HG02571 (cell line): ENCODE data around the gene APOL4.
"Not testable (repeated sequence)": the region's sequence is repeated elsewhere in the genome, so short reads cannot be mapped to it uniquely, and the experiment has no call there.

ENCODE experiments used
- ATAC-seq: cut with Tn5 transposase; IDR thresholded peaks from one replicate; pipeline ENCODE4 v1.9.1; 2021; ENCODE audit warnings: mild to moderate bottlenecking, moderate library complexity; ENCODE audit not compliant: unreplicated experiment

The APOL4 gene

GRCh38 chr22:36232715-36233401 lies 31.2 kb upstream of the APOL4 start:
- no peak for ATAC-seq

DNA sequence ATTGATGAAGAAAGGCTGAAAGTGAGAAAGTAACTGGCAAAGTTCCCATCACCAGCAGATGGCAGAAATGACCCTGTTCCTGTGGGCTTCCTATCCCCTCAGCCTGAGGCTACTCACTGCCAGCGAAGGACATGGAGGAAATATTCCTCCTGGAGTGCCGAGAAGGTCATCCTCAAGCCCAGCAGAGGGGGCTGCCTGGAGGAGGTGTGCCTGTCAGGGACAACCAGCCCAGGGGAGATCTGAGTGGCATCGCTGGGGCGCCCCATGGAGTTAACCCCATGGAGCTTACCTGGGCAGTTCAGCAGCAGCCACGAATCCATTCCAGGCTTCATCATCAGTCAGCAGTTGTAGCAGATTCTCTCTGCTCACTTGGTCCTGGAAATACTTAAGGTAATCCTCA lies 29.4 kb upstream of the APOL4 start:
- not testable (repeated sequence) for ATAC-seq

DNA sequence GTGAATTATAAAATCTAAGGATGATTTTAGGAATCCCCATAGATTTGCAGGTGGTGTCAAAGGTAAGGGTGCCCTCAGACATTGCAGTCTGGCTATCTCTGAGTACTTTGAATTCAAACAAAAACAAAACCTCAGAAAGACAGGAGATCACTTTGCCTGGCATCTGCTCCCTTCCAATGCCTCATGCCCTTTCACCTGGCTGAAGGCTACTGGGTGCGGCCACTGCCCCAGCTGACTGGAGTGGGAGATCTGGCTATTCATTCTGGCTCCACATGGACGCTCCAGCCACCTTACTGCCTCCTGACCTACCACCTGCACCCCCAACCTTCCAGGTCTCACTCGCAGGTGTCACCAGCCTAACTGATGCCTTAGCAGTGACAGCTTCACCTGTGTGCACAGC lies 28.0 kb upstream of the APOL4 start:
- not testable (repeated sequence) for ATAC-seq

GRCh38 chr22:36228944-36229343 lies 27.3 kb upstream of the APOL4 start:
- ATAC-seq, result no peak

GRCh38 chr22:36228369-36228768 lies 26.8 kb upstream of the APOL4 start:
- not testable (repeated sequence) for ATAC-seq

- ATAC-seq, result no peak
Observed at GRCh38 chr22:36227806-36228205, 26.2 kb upstream of the APOL4 start.

- ATAC-seq, result no peak
Observed at GRCh38 chr22:36227396-36227795, 25.8 kb upstream of the APOL4 start.

GRCh38 chr22:36226189-36226588 lies 24.6 kb upstream of the APOL4 start:
- no peak for ATAC-seq

GRCh38 chr22:36225333-36225922 lies 23.8 kb upstream of the APOL4 start:
- no peak for ATAC-seq

GRCh38 chr22:36224245-36224644 lies 22.6 kb upstream of the APOL4 start:
- ATAC-seq, result no peak

DNA sequence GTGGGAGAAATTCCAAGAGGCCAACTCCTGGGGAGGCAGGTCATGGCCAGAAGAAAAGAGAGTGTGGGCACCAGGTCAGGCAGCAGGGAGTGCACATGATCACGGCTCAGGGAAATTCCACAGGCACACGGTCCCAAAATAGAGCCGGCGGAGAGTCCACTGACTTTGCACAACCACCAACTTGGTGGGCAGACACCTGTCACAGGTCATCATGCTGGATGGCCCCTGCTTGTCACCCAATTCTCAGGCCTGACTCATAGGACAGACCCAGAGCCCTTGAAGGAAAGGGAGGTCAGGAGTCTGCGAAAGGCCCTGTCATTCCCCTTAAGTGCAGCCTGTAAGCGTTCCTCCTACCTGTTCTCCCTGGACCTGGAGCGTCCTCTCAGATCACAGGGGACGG lies 21.9 kb upstream of the APOL4 start:
- ATAC-seq, result no peak

DNA sequence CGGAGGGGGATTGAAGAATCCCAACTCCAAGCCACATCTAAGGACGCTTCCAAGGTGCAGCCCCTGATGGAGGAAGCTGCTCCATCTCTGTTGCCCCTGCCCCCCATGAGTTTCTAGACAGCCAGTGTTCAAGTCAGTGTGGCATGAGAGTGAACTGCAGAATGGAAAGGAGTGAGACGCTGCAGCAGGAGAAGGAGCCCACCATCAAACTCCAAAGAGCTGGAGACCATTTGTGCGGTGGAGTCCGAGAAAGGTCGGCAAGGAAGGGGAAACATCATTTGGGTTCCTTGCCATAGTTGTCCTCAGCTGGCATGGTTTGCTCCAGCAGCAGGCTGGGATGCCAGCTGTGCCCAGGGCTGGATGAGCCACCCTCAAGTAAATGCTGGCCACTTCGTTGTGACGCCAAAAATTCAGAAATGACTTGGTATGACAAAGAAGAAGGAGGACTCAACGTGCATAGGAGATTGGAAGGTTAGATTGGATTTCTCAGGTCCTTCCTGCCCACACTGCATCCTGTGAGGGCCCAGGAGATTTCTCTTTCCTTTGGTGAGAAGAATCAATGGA lies 21.4 kb upstream of the APOL4 start:
- no peak for ATAC-seq

- no peak for ATAC-seq
Observed at GRCh38 chr22:36221799-36222751, 20.5 kb upstream of the APOL4 start.

DNA sequence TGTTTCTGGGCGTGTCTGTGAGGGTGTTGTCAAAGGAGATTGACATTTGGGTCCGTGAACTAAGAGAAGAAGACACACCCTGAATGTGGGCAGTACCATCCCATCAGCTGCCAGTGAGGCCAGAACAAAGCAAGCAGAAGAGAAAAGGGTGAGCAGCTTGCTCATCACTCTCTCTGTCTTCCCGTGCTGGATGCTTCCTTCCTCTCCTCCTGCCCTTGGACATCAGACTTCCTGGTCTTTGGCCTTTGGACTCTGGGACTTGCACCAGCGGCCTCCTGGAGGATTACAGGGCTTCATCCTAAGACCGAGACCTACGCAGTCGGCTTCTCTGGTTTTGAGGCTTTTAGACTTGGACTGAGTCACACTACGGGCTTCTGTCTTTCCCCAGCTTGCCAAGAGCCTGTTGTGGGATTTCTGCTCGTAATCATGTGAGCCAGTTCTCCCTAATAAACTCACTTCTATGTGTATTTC lies 18.9 kb upstream of the APOL4 start:
- ATAC-seq, result no peak

GRCh38 chr22:36218648-36219193 lies 17.1 kb upstream of the APOL4 start:
- no peak for ATAC-seq

GRCh38 chr22:36215981-36216380 lies 14.4 kb upstream of the APOL4 start:
- no peak for ATAC-seq

DNA sequence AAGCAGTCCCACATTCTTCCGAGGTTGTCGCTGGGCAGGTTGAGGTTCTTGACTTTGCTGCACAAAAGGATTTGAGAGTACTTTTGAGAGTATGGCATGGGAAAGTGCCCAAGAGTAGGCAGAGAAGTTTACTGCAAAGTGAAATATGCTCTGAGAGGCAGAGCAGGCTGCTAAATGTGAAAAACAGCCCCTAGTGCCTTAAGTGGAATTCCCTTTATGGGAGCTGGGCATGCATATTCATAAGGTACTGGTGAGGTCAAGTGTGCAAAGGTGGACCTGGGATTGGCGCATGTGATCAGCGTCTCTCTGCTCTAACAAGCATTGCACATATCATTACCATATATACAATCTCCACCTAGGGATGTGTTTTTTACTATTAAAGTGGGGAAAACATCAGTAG lies 12.0 kb upstream of the APOL4 start:
- no peak for ATAC-seq

DNA sequence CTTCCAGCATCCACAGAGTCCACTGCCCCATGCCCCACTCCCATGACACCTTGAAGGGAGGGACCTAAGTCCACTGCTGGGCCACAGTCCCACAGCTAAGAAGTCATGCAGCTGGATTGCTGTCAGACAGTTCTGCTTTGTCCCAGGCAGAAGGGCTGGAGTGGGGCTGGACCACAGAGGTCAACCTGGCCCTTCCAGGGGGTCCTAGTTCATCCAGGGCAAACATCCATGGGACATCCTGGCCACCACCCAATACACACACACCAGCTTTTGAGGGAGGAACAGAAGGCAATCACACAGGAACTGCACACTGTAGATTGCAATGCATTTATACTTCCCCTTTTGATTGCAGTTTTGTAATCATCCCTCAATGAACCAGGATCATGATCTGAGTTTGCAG lies 11.3 kb upstream of the APOL4 start:
- no peak for ATAC-seq

DNA sequence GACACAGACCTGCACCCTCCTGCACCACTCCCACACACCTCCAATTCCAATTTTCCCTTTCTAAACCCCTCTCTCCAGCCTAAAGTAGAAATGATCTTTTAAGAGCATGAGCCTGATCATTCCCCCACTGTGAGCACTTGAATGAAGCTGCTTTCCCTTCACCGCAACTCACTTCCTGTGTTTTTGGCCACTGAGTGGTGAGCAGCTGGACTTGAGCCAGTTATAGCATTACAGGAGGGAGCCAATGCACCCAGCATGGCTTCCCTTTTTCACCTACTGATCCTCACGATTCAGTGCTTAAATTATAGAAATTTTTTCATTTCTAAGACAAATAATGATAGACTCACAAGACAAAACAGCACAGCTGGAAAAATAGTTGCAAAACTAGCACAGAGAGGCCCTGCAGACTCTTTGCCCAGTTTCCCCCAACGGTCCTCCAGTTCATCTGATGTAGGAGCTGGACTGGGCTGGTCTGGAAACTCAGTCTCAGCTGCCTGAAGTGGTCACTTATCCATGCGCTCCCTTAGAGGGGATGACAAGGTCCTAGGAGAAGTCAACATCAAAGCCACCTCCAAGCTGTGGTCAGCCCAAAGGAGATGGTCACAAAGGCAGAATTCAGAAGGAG lies 9.7 kb upstream of the APOL4 start:
- no peak for ATAC-seq

- no peak for ATAC-seq
Observed at GRCh38 chr22:36210224-36210623, 8.6 kb upstream of the APOL4 start.
